Nephron progenitor cell (in vitro differentiated cells): ENCODE results near the gene ARHGAP24.

Experiments
- DNase-seq: peaks from one replicate; pipeline ENCODE4 v3.0.0; 2021
- H3K27ac Mint-ChIP-seq: 2 replicates; pipeline ENCODE4 v1.8.0; 2021; ENCODE audit warnings: mild to moderate bottlenecking, moderate library complexity, mixed read lengths
- H3K27me3 Mint-ChIP-seq: 2 replicates; pipeline ENCODE4 v1.8.0; 2021; ENCODE audit warnings: mild to moderate bottlenecking, low read depth, mixed read lengths; ENCODE audit not compliant: poor library complexity
- H3K36me3 Mint-ChIP-seq: 2 replicates; pipeline ENCODE4 v1.8.0; 2021; ENCODE audit warnings: low read depth, mixed read lengths
- H3K4me1 Mint-ChIP-seq: 2 replicates; pipeline ENCODE4 v1.8.0; 2021; ENCODE audit warnings: mixed read lengths
- H3K4me3 Mint-ChIP-seq: 2 replicates; pipeline ENCODE4 v1.8.0; 2021; ENCODE audit warnings: mild to moderate bottlenecking, moderate library complexity, mixed read lengths
- H3K9me3 Mint-ChIP-seq: 2 replicates; pipeline ENCODE4 v1.8.0; 2021; ENCODE audit warnings: mild to moderate bottlenecking, moderate library complexity, mixed read lengths
- CTCF ChIP-seq: fragments of 200-600 bp; sonication (generic); IDR thresholded peaks from 2 replicates; pipeline ENCODE4 v1.5.0; 2021; ENCODE audit warnings: antibody characterized with exemption

ARHGAP24 gene

DNA sequence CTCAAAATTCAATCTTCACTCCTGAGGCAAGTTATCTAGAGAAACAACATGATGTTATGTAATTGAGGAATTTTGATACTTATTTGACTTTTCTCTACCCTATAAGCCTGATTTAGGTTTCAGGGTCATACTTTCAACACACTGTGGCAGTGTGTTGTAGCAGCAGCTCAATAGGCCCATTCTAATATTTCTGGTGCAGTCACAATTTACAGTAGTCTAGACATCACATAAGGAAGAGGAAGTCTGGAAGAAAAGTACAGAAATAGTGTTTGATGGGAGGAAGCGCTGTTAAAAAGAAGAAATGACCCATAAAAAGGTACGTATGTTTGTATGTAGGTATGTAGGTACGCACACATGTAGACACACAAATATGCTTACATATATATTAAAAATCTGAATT, 194.3 kb downstream of the ARHGAP24 start:
- H3K4me1 Mint-ChIP-seq = no peaks in the 10 kb centered on the region
- DNase-seq = no peak
- TF ChIP-seq CTCF = no peak
- no peak overlapping the region for H3K27ac Mint-ChIP-seq
- H3K27me3 Mint-ChIP-seq = no peaks in the 10 kb centered on the region
- H3K36me3 Mint-ChIP-seq = peaks cover 10% of the 10 kb centered on the region
- peaks cover 35% of the 10 kb centered on the region for H3K9me3 Mint-ChIP-seq
- no peak overlapping the region for H3K4me3 Mint-ChIP-seq

DNA sequence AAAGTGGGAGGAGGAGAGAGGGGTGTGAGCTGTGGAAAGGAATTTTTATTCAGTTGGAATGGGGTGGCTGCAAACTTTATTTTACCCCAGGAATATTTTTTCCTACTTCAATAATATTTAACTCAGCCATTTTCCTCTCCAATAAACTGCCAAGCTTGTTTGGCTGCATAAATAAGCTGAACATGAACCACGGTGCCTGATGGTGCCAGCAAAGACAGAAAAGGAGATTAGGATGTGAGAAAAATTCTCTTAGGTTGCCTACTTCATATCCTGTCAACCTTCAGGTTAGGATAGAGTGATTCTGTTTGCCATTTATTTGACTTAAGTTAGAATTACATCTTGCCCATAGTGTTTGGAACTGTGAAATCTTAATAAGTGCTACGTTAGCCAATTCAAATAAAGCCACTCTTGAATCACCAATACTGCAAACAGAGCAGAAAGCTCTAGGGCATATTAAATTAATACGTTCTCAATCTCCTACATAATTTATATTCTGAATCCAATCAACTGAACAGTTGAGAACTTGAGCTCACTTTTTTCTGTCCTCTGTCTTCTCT, 195.1 kb downstream of the ARHGAP24 start:
- Mint-ChIP-seq H3K27ac (no peak overlapping the region), H3K4me1 (no peaks in the 10 kb centered on the region), H3K4me3 (no peak overlapping the region), H3K27me3 (no peaks in the 10 kb centered on the region), H3K36me3 (peaks cover 10% of the 10 kb centered on the region), H3K9me3 (peaks cover 29% of the 10 kb centered on the region)
- no peak for DNase-seq
- no peak for TF ChIP-seq CTCF

- no peak for TF ChIP-seq CTCF
- peaks cover 20% of the 10 kb centered on the region for H3K9me3 Mint-ChIP-seq
- H3K4me3 Mint-ChIP-seq = no peak overlapping the region
- H3K27ac Mint-ChIP-seq = no peak overlapping the region
- no peaks in the 10 kb centered on the region for H3K4me1 Mint-ChIP-seq
- H3K27me3 Mint-ChIP-seq = no peaks in the 10 kb centered on the region
- no peak for DNase-seq
- H3K36me3 Mint-ChIP-seq = peaks cover 10% of the 10 kb centered on the region
These were observed 196.2 kb downstream of the ARHGAP24 start for GRCh38 chr4:85671120-85671519.

DNA sequence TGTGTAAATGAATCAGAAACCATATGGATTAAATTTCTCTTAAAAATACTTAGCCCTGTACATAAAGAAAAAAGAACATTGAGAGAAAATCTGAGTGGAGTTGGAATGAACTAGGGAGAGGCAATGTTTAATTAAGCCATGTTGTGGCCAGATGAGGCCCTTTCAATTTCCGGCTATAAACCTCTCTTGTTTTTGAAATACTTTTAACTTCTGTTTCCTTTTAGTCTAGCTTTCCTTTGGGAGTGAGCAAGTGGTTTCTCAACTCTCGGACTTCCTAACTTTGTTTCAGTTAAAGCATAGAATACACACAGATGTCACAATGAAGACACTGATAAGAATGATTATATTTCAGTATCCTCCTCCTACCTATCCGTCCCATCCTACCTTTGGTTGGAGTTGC, 197.2 kb downstream of the ARHGAP24 start:
- no peak for TF ChIP-seq CTCF
- DNase-seq = no peak
- no peak overlapping the region for H3K27ac Mint-ChIP-seq
- no peaks in the 10 kb centered on the region for H3K27me3 Mint-ChIP-seq
- H3K36me3 Mint-ChIP-seq = peaks cover 10% of the 10 kb centered on the region
- no peaks in the 10 kb centered on the region for H3K4me1 Mint-ChIP-seq
- peaks cover 13% of the 10 kb centered on the region for H3K9me3 Mint-ChIP-seq
- no peak overlapping the region for H3K4me3 Mint-ChIP-seq

DNA sequence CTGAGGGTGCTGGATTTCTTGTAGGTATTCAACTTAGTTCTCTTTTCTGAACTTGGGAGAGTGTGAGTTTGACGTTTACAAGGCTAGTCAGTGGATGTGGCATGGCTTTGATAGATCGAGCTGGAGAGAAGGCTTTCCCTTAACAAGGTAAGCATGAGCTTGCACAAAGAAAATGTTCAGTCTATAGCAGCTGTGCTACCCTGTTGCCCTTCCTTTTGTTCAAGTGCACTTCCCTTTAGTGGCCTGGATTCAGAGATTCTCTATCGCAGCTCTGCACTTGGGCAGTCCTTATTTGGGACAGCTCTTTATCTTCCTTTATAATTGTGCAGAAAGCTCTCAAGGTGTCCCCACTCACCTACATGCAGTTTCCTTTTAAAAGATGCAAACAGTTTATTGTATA, 198.0 kb downstream of the ARHGAP24 start:
- Mint-ChIP-seq H3K27me3 (no peaks in the 10 kb centered on the region), H3K4me1 (no peaks in the 10 kb centered on the region), H3K4me3 (no peak overlapping the region), H3K27ac (no peak overlapping the region), H3K36me3 (peaks cover 2% of the 10 kb centered on the region), H3K9me3 (peaks cover 4% of the 10 kb centered on the region)
- DNase-seq = no peak
- no peak for TF ChIP-seq CTCF

DNA sequence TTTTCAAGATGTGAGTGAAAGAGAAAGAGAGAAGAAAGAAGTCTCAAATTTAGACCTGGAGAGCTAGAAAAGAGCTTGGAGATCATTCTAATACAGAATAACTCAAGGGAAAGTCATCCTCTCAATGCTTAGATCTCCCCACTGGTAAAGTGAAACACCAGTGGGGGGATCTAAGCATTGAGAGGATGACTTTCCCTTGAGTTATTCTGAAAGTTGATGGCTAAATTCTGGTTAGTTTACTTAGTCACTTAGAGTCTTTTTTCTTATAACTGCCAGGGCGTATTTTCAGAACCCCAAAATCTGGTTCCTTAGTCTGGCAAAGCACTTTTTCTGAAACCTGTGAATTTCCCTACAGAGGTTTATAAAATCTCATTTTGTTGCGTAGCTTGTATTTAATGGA, 198.6 kb downstream of the ARHGAP24 start:
- Mint-ChIP-seq H3K4me3 (no peak overlapping the region), H3K9me3 (no peaks in the 10 kb centered on the region), H3K36me3 (no peaks in the 10 kb centered on the region), H3K27ac (no peak overlapping the region), H3K4me1 (no peaks in the 10 kb centered on the region), H3K27me3 (no peaks in the 10 kb centered on the region)
- TF ChIP-seq CTCF = no peak
- DNase-seq = no peak
